Glutamatergic neuron (in vitro differentiated cells): ENCODE data around the gene ABCD3. TPM values are rescaled to one million over a fixed set of nuclear protein-coding genes. Genes with fewer than 3 reads are reported as not detected.

ENCODE experiments used
- DNase-seq: peaks from one replicate; pipeline ENCODE4 v3.0.0; 2022
- H3K27ac Mint-ChIP-seq: one replicate; pipeline ENCODE4 v1.8.0; 2020; ENCODE audit warnings: mild to moderate bottlenecking, mixed read lengths, inconsistent platforms; ENCODE audit not compliant: unreplicated experiment
- H3K27me3 Mint-ChIP-seq: one replicate; pipeline ENCODE4 v1.8.0; 2020; ENCODE audit warnings: mild to moderate bottlenecking, moderate library complexity, mixed read lengths, inconsistent platforms; ENCODE audit not compliant: unreplicated experiment
- H3K36me3 Mint-ChIP-seq: one replicate; pipeline ENCODE4 v1.8.0; 2020; ENCODE audit warnings: mild to moderate bottlenecking, mixed read lengths, inconsistent platforms; ENCODE audit not compliant: unreplicated experiment
- H3K4me1 Mint-ChIP-seq: one replicate; pipeline ENCODE4 v1.8.0; 2020; ENCODE audit warnings: mild to moderate bottlenecking, low read depth, mixed read lengths, inconsistent platforms; ENCODE audit not compliant: unreplicated experiment
- H3K4me3 Mint-ChIP-seq: one replicate; pipeline ENCODE4 v1.8.0; 2020; ENCODE audit warnings: mild to moderate bottlenecking, mixed read lengths, inconsistent platforms; ENCODE audit not compliant: unreplicated experiment
- H3K9me3 Mint-ChIP-seq: one replicate; pipeline ENCODE4 v1.8.0; 2020; ENCODE audit warnings: mild to moderate bottlenecking, moderate library complexity, mixed read lengths, inconsistent platforms; ENCODE audit not compliant: unreplicated experiment
- CTCF ChIP-seq: fragments of 200-600 bp; sonication (generic); IDR thresholded peaks from one replicate; pipeline ENCODE4 v1.5.0; 2021; ENCODE audit not compliant: partially characterized antibody, unreplicated experiment
- total RNA-seq: library from RNA; stranded (reverse); fragmentation: NEBNext Ultra II Directional; extraction: Animal tissue kit (Norgen Biotek cat#: 25700); gene quantifications from one replicate; pipeline ENCODE4 v1.2.1, GENCODE V29; 2021; ENCODE audit not compliant: unreplicated experiment

Gene ABCD3
- total RNA-seq, 1 donor from 2014 or later, result 26.0 TPM

GRCh38 chr1:94532077-94532476, 113.9 kb downstream of the ABCD3 start:
- H3K9me3 Mint-ChIP-seq, result peaks cover 1% of the 10 kb centered on the region
- H3K27me3 Mint-ChIP-seq, result no peaks in the 10 kb centered on the region
- H3K4me3 Mint-ChIP-seq, result no peak overlapping the region
- H3K36me3 Mint-ChIP-seq, result peaks cover 5% of the 10 kb centered on the region
- no peak for TF ChIP-seq CTCF
- DNase-seq, result no peak
- no peak overlapping the region for H3K27ac Mint-ChIP-seq
- H3K4me1 Mint-ChIP-seq, result no peaks in the 10 kb centered on the region

GRCh38 chr1:94535095-94535494, 116.9 kb downstream of the ABCD3 start:
- Mint-ChIP-seq H3K36me3 (peaks cover 5% of the 10 kb centered on the region), H3K9me3 (peaks cover 1% of the 10 kb centered on the region), H3K4me3 (no peak overlapping the region), H3K27ac (no peak overlapping the region), H3K4me1 (peaks cover 8% of the 10 kb centered on the region), H3K27me3 (no peaks in the 10 kb centered on the region)
- DNase-seq, result no peak
- TF ChIP-seq CTCF, result no peak

- H3K4me1 Mint-ChIP-seq, result peaks cover 8% of the 10 kb centered on the region
- H3K27me3 Mint-ChIP-seq, result peaks cover 7% of the 10 kb centered on the region
- H3K27ac Mint-ChIP-seq, result no peak overlapping the region
Observed at GRCh38 chr1:94535879-94536278, 117.7 kb downstream of the ABCD3 start.

GRCh38 chr1:94537254-94537653, 119.1 kb downstream of the ABCD3 start:
- Mint-ChIP-seq H3K4me3 (no peak overlapping the region), H3K27ac (no peak overlapping the region), H3K27me3 (peaks cover 8% of the 10 kb centered on the region), H3K36me3 (no peaks in the 10 kb centered on the region), H3K9me3 (peaks cover 3% of the 10 kb centered on the region), H3K4me1 (peaks cover 8% of the 10 kb centered on the region)
- no peak for DNase-seq
- no peak for TF ChIP-seq CTCF

More at GRCh38 chr1:94535879-94536278, 117.7 kb downstream of the ABCD3 start:
- Mint-ChIP-seq H3K36me3 (peaks cover under 1% of the 10 kb centered on the region), H3K4me3 (no peak overlapping the region), H3K9me3 (peaks cover 3% of the 10 kb centered on the region)
- DNase-seq, result no peak
- TF ChIP-seq CTCF, result no peak

GRCh38 chr1:94538243-94538827, 120.1 kb downstream of the ABCD3 start:
- H3K4me3 Mint-ChIP-seq, result no peak overlapping the region
- DNase-seq, result no peak
- H3K36me3 Mint-ChIP-seq, result no peaks in the 10 kb centered on the region
- peaks cover 3% of the 10 kb centered on the region for H3K9me3 Mint-ChIP-seq
- no peak for TF ChIP-seq CTCF
- H3K4me1 Mint-ChIP-seq, result peaks cover 8% of the 10 kb centered on the region
- H3K27me3 Mint-ChIP-seq, result peaks cover 8% of the 10 kb centered on the region
- H3K27ac Mint-ChIP-seq, result no peak overlapping the region
